ENCODE measurements around the gene PHF3. TPM values are rescaled to one million over a fixed set of nuclear protein-coding genes. Genes with fewer than 3 reads are reported as not detected.

PHF3 gene
- total RNA-seq, 1 donor from 2014 or later: 33.4 TPM

- no peak for DNase-seq (ENCODE audit: low read depth)
- Histone ChIP-seq H3K4me3 (ENCODE audit: insufficient read depth, low read depth, low read length) (no peak overlapping the region), H2AFZ (ENCODE audit: low read depth, low read length) (no peak overlapping the region), H3K27me3 (ENCODE audit: insufficient read depth, low read length) (no peaks in the 10 kb centered on the region), H3K9ac (ENCODE audit: low read length) (no peak overlapping the region), H3K4me2 (ENCODE audit: low read length) (no peak overlapping the region), H3K79me2 (ENCODE audit: insufficient read depth, low read length) (peaks cover 45% of the 10 kb centered on the region), H3K9me3 (ENCODE audit: insufficient read depth, low read depth, low read length) (no peaks in the 10 kb centered on the region), H3K36me3 (ENCODE audit: insufficient read depth, low read length) (peaks cover 10% of the 10 kb centered on the region), H4K20me1 (ENCODE audit: insufficient read depth, low read length) (peaks cover 20% of the 10 kb centered on the region), H3K4me1 (ENCODE audit: insufficient read depth, low read length) (no peaks in the 10 kb centered on the region), H3K27ac (ENCODE audit: low read depth, low read length) (no peak overlapping the region)
- no peak for FAIRE-seq
- Mint-ChIP-seq H3K27ac (ENCODE audit: unreplicated experiment) (no peak overlapping the region), H3K9me3 (ENCODE audit: unreplicated experiment) (no peaks in the 10 kb centered on the region), H3K4me1 (ENCODE audit: low read depth, unreplicated experiment) (no peaks in the 10 kb centered on the region), H3K4me3 (ENCODE audit: unreplicated experiment) (no peak overlapping the region), H3K36me3 (ENCODE audit: low read depth, unreplicated experiment) (peaks cover 3% of the 10 kb centered on the region), H3K27me3 (ENCODE audit: low read depth, unreplicated experiment) (no peaks in the 10 kb centered on the region)
- TF ChIP-seq EZH2 (IDR thresholded peaks at IDR 0.05; ENCODE audit: insufficient read depth, low read length): no peak
- TF ChIP-seq CTCF (IDR thresholded peaks at IDR 0.05; ENCODE audit: insufficient read depth, low read depth, low read length): no peak
Observed at GRCh38 chr6:63683071-63683603, 47.5 kb downstream of the PHF3 start.

- peaks cover 3% of the 10 kb centered on the region for H3K36me3 Mint-ChIP-seq (ENCODE audit: low read depth, unreplicated experiment)
Observed at GRCh38 chr6:63685446-63686379, 50.1 kb downstream of the PHF3 start.

More at GRCh38 chr6:63685446-63686379, 50.1 kb downstream of the PHF3 start:
- Histone ChIP-seq H3K27ac (ENCODE audit: low read depth, low read length) (no peak overlapping the region), H3K9me3 (ENCODE audit: insufficient read depth, low read depth, low read length) (no peaks in the 10 kb centered on the region), H3K4me3 (ENCODE audit: insufficient read depth, low read depth, low read length) (no peak overlapping the region), H3K4me2 (ENCODE audit: low read length) (no peak overlapping the region), H2AFZ (ENCODE audit: low read depth, low read length) (no peak overlapping the region), H3K36me3 (ENCODE audit: insufficient read depth, low read length) (peaks cover 10% of the 10 kb centered on the region), H3K79me2 (ENCODE audit: insufficient read depth, low read length) (peaks cover 20% of the 10 kb centered on the region), H3K9ac (ENCODE audit: low read length) (no peak overlapping the region), H3K27me3 (ENCODE audit: insufficient read depth, low read length) (no peaks in the 10 kb centered on the region), H3K4me1 (ENCODE audit: insufficient read depth, low read length) (no peaks in the 10 kb centered on the region), H4K20me1 (ENCODE audit: insufficient read depth, low read length) (peaks cover 12% of the 10 kb centered on the region)
- FAIRE-seq: no peak
- Mint-ChIP-seq H3K9me3 (ENCODE audit: unreplicated experiment) (no peaks in the 10 kb centered on the region), H3K4me1 (ENCODE audit: low read depth, unreplicated experiment) (no peaks in the 10 kb centered on the region), H3K4me3 (ENCODE audit: unreplicated experiment) (no peak overlapping the region), H3K27ac (ENCODE audit: unreplicated experiment) (no peak overlapping the region), H3K27me3 (ENCODE audit: low read depth, unreplicated experiment) (no peaks in the 10 kb centered on the region)
- TF ChIP-seq EZH2 (IDR thresholded peaks at IDR 0.05; ENCODE audit: insufficient read depth, low read length) (no peak), CTCF (IDR thresholded peaks at IDR 0.05; ENCODE audit: insufficient read depth, low read depth, low read length) (no peak)
- DNase-seq (ENCODE audit: low read depth): no peak

All from astrocyte (in vitro differentiated cells and primary cell).